ENCODE data around the gene KCTD5. TPM values are rescaled to one million over a fixed set of nuclear protein-coding genes. Genes with fewer than 3 reads are reported as not detected.
"Not testable (repeated sequence)": the region's sequence is repeated elsewhere in the genome, so short reads cannot be mapped to it uniquely, and the experiment has no call there.

Gene KCTD5
- total and polyA plus RNA-seq, 2 donors: 13.7 to 18.4 TPM

DNA sequence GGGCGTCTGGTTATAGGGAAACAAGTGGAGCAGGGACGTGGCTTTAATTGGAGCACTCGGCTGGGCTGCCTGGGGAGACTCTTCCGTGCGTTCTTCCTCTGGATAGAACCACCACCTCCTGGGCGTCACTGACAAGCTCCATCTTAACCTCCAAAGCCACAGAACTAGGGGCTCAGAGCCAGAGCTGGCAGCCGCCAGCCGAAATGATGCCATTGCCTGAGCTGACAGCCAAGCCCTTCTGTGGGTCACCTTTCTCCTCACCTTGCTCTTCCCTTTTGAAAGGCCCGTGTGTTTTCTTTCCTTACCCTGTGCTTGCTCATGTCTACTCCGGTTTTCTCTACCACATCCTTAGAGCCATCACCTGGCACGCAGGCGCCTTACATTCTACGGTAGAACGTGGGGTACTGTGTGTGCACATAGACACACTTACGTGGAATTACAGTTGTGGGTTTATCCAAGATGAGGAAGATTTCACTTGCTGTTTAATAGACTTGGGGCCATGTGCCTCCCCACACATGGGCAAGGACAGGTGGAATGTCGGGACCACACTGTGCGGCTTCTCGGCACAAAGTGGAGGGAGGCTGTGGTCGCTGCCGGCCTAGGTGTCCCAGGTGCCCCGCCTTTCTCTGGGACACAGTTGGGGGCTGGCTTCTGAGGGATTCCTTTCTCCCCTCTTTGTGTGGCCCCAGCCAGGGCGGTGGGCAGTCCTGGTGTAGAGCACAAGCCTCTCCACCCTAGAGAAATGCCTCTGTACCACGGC, 3.9 kb upstream of the KCTD5 start:
- not testable (repeated sequence) for H3K27ac ChIP-seq (ENCODE audit: low read depth); H3K36me3 ChIP-seq (ENCODE audit: insufficient read depth); H3K4me3 ChIP-seq (ENCODE audit: low read depth, low read length); DNase-seq (ENCODE audit: extremely low spot score); H3K4me1 ChIP-seq (ENCODE audit: insufficient read depth)
- WGBS: 94% methylated on average over 18 of the region's 23 CpGs

DNA sequence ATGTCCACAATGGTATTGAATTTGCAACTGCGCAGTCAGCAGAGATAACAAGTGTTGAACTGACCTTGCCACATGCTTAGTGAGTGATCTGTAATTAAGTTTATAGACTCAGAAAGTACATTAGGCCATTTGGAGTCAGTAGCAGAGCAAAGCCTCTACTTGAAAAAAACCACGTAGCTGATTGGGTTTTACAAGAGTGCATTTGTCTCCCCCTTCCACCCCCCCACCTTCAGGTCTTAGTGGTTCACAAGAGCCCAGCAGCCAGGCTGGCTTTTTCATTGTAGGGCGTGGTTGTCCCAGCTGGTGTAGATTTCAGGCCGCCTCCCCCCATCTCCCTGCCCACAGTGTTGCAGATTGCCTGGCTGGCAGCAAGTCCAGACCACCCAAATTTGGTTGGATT, 2.4 kb upstream of the KCTD5 start:
- 76% methylated on average over 4 of the region's 4 CpGs for WGBS
- DNase-seq (ENCODE audit: extremely low spot score); H3K4me1 ChIP-seq (ENCODE audit: insufficient read depth); H3K4me3 ChIP-seq (ENCODE audit: low read depth, low read length); H3K36me3 ChIP-seq (ENCODE audit: insufficient read depth); H3K27ac ChIP-seq (ENCODE audit: low read depth): not testable (repeated sequence)

DNA sequence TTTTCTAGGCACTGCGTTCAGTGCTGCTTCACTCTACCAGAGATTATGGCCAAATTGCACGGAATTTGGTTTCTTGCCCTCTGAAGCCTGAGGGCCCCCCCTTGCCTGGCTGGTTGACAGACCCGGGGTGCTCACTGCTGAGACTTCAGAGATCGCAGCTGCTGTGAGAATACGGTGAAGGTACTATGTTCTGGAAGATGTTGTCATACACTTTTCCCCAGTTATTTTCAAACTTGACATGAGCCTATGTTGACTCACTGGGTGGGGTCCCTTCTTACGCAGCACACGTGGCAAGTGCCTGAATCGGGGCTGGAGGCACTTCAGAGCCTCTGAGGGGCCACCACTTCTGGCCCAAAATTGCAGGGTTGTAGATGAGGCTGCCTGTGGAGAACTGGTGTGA, 2.0 kb upstream of the KCTD5 start:
- not testable (repeated sequence) for H3K4me3 ChIP-seq (ENCODE audit: low read depth, low read length); H3K36me3 ChIP-seq (ENCODE audit: insufficient read depth); H3K27ac ChIP-seq (ENCODE audit: low read depth); H3K4me1 ChIP-seq (ENCODE audit: insufficient read depth); DNase-seq (ENCODE audit: extremely low spot score)
- 86% methylated on average over 8 of the region's 8 CpGs for WGBS

DNA sequence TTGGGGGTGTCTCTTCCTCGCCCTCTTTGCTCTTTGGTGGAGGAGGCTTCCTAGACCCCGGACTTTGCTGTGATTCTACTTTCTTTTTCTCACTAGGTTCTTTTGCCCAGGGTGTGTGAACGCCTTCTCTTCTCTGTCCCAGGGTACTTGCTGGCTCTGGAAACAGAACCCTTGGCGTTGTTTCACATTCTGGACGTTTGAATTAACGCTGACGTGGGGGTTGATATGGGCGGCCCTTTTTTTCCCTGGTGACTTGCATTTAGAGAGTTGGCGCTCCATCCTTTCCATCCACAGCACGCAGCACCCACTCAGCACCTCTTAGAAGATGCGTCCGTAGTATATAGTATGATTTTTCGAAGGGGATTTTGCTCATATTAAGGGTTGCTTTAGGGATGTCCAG, 718 bp downstream of the KCTD5 start:
- H3K36me3 ChIP-seq (ENCODE audit: insufficient read depth); DNase-seq (ENCODE audit: extremely low spot score); H3K27ac ChIP-seq (ENCODE audit: low read depth); H3K4me1 ChIP-seq (ENCODE audit: insufficient read depth): not testable (repeated sequence)
- H3K4me3 ChIP-seq (ENCODE audit: low read depth, low read length): peak overlapping the region; percentile 97
- 6% methylated on average over 13 of the region's 13 CpGs for WGBS

DNA sequence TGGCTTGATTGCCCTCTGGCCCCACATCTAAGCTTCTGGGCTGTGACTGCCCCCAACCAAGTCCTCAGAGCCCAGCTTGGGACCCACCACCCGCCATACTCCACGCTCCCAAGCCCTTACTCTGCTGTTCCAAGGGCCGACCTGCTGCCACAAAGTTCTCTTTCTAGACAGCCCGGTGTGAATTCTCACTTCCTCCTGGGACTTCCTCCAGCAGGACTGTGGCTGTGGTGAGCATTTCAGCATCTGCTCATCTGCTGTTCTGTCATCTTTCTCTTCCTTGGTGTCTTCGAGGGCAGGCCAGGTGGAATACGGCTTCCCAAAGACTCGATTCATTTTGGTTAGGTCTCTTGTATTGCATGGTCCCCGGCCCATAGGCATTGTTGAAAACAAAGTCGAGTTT, 3.8 kb downstream of the KCTD5 start:
- H3K4me1 ChIP-seq (ENCODE audit: insufficient read depth); DNase-seq (ENCODE audit: extremely low spot score); H3K4me3 ChIP-seq (ENCODE audit: low read depth, low read length); H3K36me3 ChIP-seq (ENCODE audit: insufficient read depth); H3K27ac ChIP-seq (ENCODE audit: low read depth): not testable (repeated sequence)
- no CpG with 5 or more reads among the region's 9 CpGs for WGBS

DNA sequence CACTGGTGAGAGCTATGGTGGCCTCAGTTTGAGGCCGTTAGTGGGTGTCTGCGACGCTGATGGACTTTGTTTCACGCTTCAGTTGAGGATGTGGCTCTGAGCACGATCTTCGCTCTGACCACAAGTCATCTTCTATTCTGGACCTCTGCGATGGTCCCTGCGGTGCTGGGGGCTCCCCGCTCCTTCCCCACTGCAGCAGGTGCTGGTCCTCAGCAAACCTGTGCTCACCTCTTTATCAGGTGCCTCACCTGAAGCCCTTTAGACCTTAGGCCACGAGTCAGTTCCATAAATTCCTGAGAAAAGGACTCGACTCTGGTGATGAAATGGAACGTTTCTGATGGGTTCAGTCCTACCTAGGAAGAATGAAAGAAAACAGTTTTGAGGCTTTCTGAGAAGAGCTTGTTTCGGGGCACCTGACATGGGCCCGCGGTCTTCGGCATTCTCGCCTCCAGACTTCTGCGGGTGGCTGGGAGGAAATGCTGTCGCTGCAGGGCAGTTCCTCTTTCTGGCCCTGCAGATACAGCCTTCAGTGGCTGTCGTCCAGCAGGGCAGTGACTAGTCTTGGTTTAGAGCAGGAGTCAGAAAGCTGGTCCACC, 4.7 kb downstream of the KCTD5 start:
- DNase-seq (ENCODE audit: extremely low spot score): no peak
- Histone ChIP-seq H3K27ac (ENCODE audit: low read depth) (no peak overlapping the region), H3K36me3 (ENCODE audit: insufficient read depth) (no peaks in the 10 kb centered on the region), H3K4me1 (ENCODE audit: insufficient read depth) (no peaks in the 10 kb centered on the region), H3K4me3 (ENCODE audit: low read depth, low read length) (no peak overlapping the region)
- WGBS: 78% methylated on average over 20 of the region's 20 CpGs

DNA sequence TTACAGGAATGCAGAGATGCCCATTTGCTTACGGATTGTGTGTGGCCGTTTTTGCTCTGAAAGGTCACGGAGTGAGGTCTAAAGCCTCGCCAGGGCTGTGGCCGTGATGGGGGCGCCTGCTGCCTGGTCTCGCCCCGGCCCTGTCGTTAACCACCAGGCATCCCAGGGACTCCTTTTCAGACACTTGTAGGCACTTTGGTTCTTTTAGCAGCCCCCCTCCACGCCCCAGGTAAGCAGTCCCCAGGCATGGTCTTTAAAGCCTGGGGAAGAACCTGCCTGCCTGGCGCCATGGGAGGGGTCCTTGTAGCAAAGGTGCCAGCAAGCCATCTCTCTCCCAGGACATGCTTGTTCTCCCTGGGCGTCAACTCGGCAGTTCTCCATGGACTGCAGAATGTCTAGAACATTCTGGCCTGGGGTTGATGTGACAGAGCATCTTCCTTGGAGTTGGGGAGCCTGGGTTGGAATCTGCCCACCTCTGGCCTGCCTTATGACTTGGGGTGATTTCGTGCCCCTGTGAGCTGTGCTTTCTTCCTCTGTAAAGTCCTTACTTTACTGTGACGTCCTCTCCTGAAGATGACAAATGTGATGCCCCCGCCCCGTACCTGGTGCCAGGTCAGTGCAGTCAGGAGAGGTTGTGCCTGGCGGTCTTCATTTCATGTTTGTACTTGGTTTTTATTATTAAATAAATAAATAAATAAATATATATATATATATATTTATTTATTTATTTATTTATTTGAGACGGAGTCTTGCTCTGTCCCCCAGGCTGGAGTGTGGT, 5.4 kb downstream of the KCTD5 start:
- Histone ChIP-seq H3K4me3 (ENCODE audit: low read depth, low read length) (no peak overlapping the region), H3K27ac (ENCODE audit: low read depth) (no peak overlapping the region), H3K36me3 (ENCODE audit: insufficient read depth) (no peaks in the 10 kb centered on the region), H3K4me1 (ENCODE audit: insufficient read depth) (no peaks in the 10 kb centered on the region)
- WGBS: 86% methylated on average over 19 of the region's 19 CpGs
- DNase-seq (ENCODE audit: extremely low spot score): no peak

DNA sequence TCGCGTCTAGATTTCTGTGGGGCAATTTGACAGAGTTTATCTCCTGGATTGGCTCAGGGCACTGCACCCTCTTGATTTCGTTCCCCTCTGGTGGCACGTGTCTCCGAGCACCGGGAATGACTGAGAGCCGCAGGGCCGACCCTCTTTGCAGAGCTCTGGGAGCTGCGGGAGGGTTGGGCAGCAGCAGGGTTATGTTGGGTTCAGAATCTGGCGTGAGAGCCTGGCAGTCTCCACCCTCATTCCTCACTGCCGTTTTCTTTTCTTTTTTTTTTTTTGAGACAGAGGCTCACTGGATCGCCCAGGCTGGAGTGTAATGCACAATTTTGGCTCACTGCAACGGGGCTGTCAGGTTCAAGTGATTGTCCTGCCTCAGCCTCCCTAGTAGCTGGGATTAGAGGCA, 7.1 kb downstream of the KCTD5 start:
- H3K36me3 ChIP-seq (ENCODE audit: insufficient read depth); DNase-seq (ENCODE audit: extremely low spot score); H3K27ac ChIP-seq (ENCODE audit: low read depth); H3K4me3 ChIP-seq (ENCODE audit: low read depth, low read length); H3K4me1 ChIP-seq (ENCODE audit: insufficient read depth): not testable (repeated sequence)
- 57% methylated on average over 4 of the region's 13 CpGs for WGBS

DNA sequence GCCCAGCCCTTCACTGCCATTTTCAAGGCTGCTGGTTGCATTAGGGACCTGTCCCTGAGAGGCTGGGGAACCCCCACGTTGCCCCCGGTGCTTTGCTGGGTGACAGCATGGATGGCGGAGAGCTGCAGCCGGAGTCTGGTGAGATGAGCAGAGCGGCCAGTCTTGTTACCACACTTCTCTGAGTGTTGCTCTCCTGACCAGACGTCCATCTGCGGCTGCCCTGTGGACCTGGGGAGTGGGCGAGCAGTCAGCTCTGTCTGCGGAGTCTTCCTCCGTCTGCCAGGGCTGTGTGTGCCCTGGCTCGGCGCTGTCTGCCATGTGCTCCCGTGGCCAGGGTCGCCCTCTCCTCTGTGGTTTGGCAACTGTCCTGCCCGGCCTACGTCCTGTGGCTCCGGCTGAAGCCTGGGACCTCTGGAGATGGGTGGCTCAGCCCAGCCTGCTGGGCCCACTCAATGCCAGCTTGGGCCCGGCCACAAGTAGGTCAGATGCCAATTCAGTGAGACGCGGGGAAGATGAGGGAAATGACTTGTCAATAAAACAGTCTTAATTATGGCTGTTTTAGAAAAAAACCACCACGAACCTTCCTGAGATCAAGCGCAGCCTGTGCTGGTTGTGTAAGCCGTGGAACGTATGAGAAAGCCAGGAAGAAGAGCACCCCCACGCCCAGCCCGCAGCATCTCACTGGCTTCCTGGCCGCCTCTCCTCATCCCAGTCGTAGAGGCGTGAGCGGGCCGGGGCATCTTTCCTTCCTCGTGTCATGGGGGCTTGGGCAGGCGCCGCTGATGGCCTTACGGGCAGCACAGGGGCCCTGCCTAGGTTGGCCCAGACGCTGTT, 7.9 kb downstream of the KCTD5 start:
- Histone ChIP-seq H3K4me1 (ENCODE audit: insufficient read depth) (no peaks in the 10 kb centered on the region), H3K4me3 (ENCODE audit: low read depth, low read length) (no peak overlapping the region), H3K36me3 (ENCODE audit: insufficient read depth) (no peaks in the 10 kb centered on the region), H3K27ac (ENCODE audit: low read depth) (no peak overlapping the region)
- 89% methylated on average over 36 of the region's 36 CpGs for WGBS
- DNase-seq (ENCODE audit: extremely low spot score): no peak

DNA sequence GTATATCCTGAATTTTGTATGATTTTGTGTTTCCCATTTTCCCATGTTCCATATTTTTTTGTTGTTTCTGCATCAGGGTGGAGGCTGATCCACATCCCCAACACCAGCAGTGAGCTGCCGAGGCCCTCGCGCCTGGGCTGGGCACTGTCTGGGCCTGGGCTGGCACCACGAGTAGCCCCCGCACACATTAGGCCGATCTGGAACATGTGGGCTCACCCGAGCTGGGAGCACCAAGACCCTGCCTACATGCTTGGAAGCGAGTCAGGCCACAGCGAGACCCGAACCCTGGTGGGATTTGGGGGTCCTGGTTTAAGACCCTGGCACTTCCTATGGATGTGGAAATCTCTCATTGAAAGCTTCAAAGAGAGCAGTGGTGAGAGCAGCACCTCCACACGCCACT, 8.5 kb downstream of the KCTD5 start:
- WGBS: 92% methylated on average over 11 of the region's 11 CpGs
- no peak for DNase-seq (ENCODE audit: extremely low spot score)
- H3K4me3 ChIP-seq (ENCODE audit: low read depth, low read length): no peak overlapping the region
- no peaks in the 10 kb centered on the region for H3K36me3 ChIP-seq (ENCODE audit: insufficient read depth)
- no peak overlapping the region for H3K27ac ChIP-seq (ENCODE audit: low read depth)
- no peaks in the 10 kb centered on the region for H3K4me1 ChIP-seq (ENCODE audit: insufficient read depth)

DNA sequence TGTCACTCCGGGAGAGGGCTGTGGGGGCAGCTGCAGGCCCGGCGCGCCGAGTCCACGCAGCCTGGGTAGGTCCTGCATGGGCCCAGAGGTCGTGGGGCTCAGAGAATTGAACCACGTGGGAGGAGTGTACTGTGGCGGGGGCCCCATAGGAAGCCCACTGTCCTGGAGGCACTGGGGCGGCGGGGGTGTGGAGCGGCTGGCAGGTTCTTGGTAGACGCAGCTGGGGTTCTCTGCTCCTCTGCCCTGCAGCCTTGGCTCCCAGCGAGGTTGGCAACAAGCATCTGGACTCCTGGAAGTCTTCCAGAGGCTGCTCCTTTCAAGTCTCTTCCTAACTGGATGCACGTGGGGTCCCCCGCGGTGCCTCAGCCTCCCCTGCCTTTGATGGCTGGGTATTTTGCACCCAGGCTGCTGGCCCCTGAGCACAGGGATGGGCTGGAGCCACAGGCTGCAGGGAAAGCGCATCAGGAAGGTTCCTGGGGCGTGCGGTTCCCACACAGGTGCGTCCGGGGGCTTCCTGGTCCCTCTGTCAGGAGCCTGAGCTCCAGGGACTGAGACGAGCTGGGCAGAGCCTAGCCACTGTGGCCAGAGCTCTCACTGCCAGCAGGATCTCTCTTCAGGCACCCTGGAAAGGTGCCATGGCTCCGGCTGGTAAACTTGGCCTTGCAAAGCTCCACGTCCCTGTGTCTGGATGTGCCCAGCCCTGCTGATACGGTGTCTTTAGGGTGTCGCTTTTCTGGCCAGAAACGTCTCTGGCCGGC, 9.3 kb downstream of the KCTD5 start:
- Histone ChIP-seq H3K36me3 (ENCODE audit: insufficient read depth) (no peaks in the 10 kb centered on the region), H3K4me1 (ENCODE audit: insufficient read depth) (no peaks in the 10 kb centered on the region), H3K4me3 (ENCODE audit: low read depth, low read length) (no peak overlapping the region), H3K27ac (ENCODE audit: low read depth) (no peak overlapping the region)
- WGBS: 80% methylated on average over 29 of the region's 29 CpGs
- DNase-seq (ENCODE audit: extremely low spot score): no peak

DNA sequence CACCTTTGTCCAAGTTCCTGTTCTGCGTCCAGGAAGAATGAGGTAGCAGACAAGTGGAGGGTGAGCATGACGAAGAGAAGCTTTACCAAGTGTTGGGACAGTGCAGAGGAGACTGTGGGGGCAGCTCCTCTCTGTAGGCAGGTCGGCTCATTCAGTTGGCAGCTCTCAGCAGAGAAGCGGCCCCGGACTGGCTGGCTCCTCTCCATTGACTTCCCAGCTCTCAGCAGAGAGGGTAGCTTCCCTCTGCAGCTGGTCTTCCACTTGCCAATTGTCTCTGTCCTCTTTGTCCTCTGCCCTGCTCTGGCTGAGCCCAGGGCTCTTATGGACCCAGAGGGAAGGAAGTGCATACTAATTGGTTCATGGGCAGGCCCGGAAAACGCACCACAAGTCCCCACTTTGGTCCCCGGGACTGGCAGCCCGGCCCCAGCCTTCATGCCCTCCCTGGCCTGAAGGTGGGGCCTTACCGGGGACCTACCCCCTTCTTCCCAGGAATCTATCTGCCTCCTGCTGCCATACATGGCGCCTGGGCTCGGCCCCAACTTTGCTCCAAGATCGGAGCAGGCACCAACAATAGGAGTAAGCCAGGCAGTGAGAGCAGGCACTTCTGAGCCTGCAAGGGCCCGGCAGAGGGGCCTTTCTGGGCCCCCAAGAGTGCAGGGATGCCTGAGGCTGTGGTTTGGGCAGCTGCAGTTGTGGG, 10.1 kb downstream of the KCTD5 start:
- Histone ChIP-seq H3K36me3 (ENCODE audit: insufficient read depth) (no peaks in the 10 kb centered on the region), H3K27ac (ENCODE audit: low read depth) (no peak overlapping the region), H3K4me3 (ENCODE audit: low read depth, low read length) (no peak overlapping the region), H3K4me1 (ENCODE audit: insufficient read depth) (no peaks in the 10 kb centered on the region)
- DNase-seq (ENCODE audit: extremely low spot score): no peak
- 69% methylated on average over 14 of the region's 14 CpGs for WGBS
